Natural killer cell (primary cell): ENCODE data around the gene HSPD1. TPM values are rescaled to one million over a fixed set of nuclear protein-coding genes. Genes with fewer than 3 reads are reported as not detected.
"Not testable (repeated sequence)": the region's sequence is repeated elsewhere in the genome, so short reads cannot be mapped to it uniquely, and the experiment has no call there.

Experiments
- ATAC-seq, 3 donors: fragments of 150-1000 bp in 2 of 3; fragments of 200-7000 bp in 1 of 3; cut with Tn5 transposase; 1 replicate in 1 of 3; 2 replicates in 2 of 3; pipeline ENCODE4 v1.10.0; 2021; ENCODE audit warnings: mild to moderate bottlenecking in 2 of 3, moderate library complexity in 2 of 3
- DNase-seq, 2 donors: peaks; one replicate each; pipeline versions ENCODE4 v3.0.0 to v3.0.0-alpha.2; 2013 to 2021; ENCODE audit warnings: mixed read lengths in 1 of 2
- H3K27ac ChIP-seq: one replicate; pipeline ENCODE4 v1.5.1; 2013; ENCODE audit warnings: mild to moderate bottlenecking, low read length
- H3K27me3 ChIP-seq: one replicate; pipeline ENCODE4 v1.6.1; 2013; ENCODE audit warnings: low read length; ENCODE audit not compliant: control insufficient read depth, insufficient read depth
- H3K36me3 ChIP-seq: one replicate; pipeline ENCODE4 v1.6.1; 2013; ENCODE audit warnings: low read length; ENCODE audit not compliant: control insufficient read depth, insufficient read depth
- H3K4me1 ChIP-seq: one replicate; pipeline ENCODE4 v1.6.1; 2013; ENCODE audit warnings: low read length; ENCODE audit not compliant: control insufficient read depth, insufficient read depth
- H3K4me3 ChIP-seq: one replicate; pipeline ENCODE4 v1.5.1; 2013; ENCODE audit warnings: low read length
- H3K9me3 ChIP-seq: one replicate; pipeline ENCODE4 v1.6.1; 2013; ENCODE audit warnings: low read length; ENCODE audit not compliant: control insufficient read depth, insufficient read depth
- H3K27ac Mint-ChIP-seq, 2 donors: one replicate each; pipeline ENCODE4 v1.8.0; 2022; ENCODE audit warnings: mild to moderate bottlenecking in 2 of 2, mixed read lengths in 2 of 2, moderate library complexity in 1 of 2
- H3K27me3 Mint-ChIP-seq, 2 donors: one replicate each; pipeline ENCODE4 v1.8.0; 2022; ENCODE audit warnings: low read depth in 2 of 2, mixed read lengths in 2 of 2
- H3K36me3 Mint-ChIP-seq: one replicate; pipeline ENCODE4 v1.8.0; 2022; ENCODE audit warnings: mixed read lengths
- H3K4me1 Mint-ChIP-seq, 2 donors: one replicate each; pipeline ENCODE4 v1.8.0; 2022; ENCODE audit warnings: mixed read lengths in 2 of 2
- H3K4me3 Mint-ChIP-seq: one replicate; pipeline ENCODE4 v1.8.0; 2022; ENCODE audit warnings: mild to moderate bottlenecking, moderate library complexity, mixed read lengths
- H3K9me3 Mint-ChIP-seq, 2 donors: one replicate each; pipeline ENCODE4 v1.8.0; 2022; ENCODE audit warnings: mixed read lengths in 2 of 2
- CTCF ChIP-seq: fragments of 200-600 bp; IDR thresholded peaks from one replicate; pipeline ENCODE4 v1.8.0; 2022; ENCODE audit warnings: antibody characterized with exemption
- WGBS: methylation state at CpG from one replicate; pipeline ENCODE4 v1.1.7; 2013; ENCODE audit warnings: missing lambda C conversion rate; ENCODE audit not compliant: insufficient coverage; 5-methylcytosine and 5-hydroxymethylcytosine counted together
- intact Hi-C: fragments of 100-400 bp; cut with micrococcal nuclease; formaldehyde crosslinking; loops from one replicate; pipeline ENCODE4 v1.14.2; 2022
- total RNA-seq, 4 donors: library from RNA; stranded (reverse); fragments of 120-200 nt in 1 of 4; gene quantifications; one replicate each; pipeline versions ENCODE4 v1.2.3 to v1.2.4, GENCODE V29; 2013 to 2022

Gene HSPD1
- total RNA-seq, 3 donors from 2014 or later (not counting 1 experiment from before 2014, with no cell fraction given): 79.7 to 130 (median 113) TPM

- Histone ChIP-seq H3K36me3 (peaks cover 57% of the 10 kb centered on the region), H3K27ac (no peak overlapping the region), H3K4me3 (no peak overlapping the region), H3K4me1 (peaks cover 21% of the 10 kb centered on the region), H3K9me3 (no peaks in the 10 kb centered on the region), H3K27me3 (no peaks in the 10 kb centered on the region)
- H3K27ac Mint-ChIP-seq: peak overlapping the region in 1 of 2 donors; percentile 94
- DNase-seq: no peak
- TF ChIP-seq CTCF: no peak
- H3K9me3 Mint-ChIP-seq: no peaks in the 10 kb centered on the region
- no peaks in the 10 kb centered on the region for H3K27me3 Mint-ChIP-seq
- ATAC-seq: no peak
- peaks cover 32 to 40% of the 10 kb centered on the region in 2 donors for H3K4me1 Mint-ChIP-seq
- peaks cover 7% of the 10 kb centered on the region for H3K36me3 Mint-ChIP-seq
- intact Hi-C loops: no loop called here
- peak overlapping the region; percentile 21 for H3K4me3 Mint-ChIP-seq
These were observed 2.9 kb downstream of the HSPD1 start for GRCh38 chr2:197496695-197497094.

- Histone ChIP-seq H3K4me1 (peaks cover 13% of the 10 kb centered on the region), H3K27me3 (no peaks in the 10 kb centered on the region), H3K9me3 (no peaks in the 10 kb centered on the region), H3K36me3 (peaks cover 67% of the 10 kb centered on the region), H3K27ac (no peak overlapping the region), H3K4me3 (no peak overlapping the region)
- no peak for TF ChIP-seq CTCF
- Mint-ChIP-seq H3K36me3 (peaks cover 7% of the 10 kb centered on the region), H3K9me3 (no peaks in the 10 kb centered on the region), H3K27me3 (no peaks in the 10 kb centered on the region), H3K4me1 (peaks cover 21 to 29% of the 10 kb centered on the region in 2 donors), H3K4me3 (no peak overlapping the region), H3K27ac (peak overlapping the region in 1 of 2 donors; percentile 41)
- WGBS: 75% methylated on average over 1 of the region's 2 CpGs
- no peak for ATAC-seq
- intact Hi-C loops: no loop called here
- no peak for DNase-seq
These were observed 4.1 kb downstream of the HSPD1 start for GRCh38 chr2:197495433-197496134.

- no peak for TF ChIP-seq CTCF
- no peaks in the 10 kb centered on the region for H3K4me1 Mint-ChIP-seq
- no peaks in the 10 kb centered on the region for H3K4me1 ChIP-seq
- H3K9me3 ChIP-seq: peaks cover 8% of the 10 kb centered on the region
- no peak overlapping the region for H3K4me3 ChIP-seq
- DNase-seq: no peak
- peak overlapping the region in 1 of 2 donors; percentile 50 for H3K27ac Mint-ChIP-seq
- peaks cover 14% of the 10 kb centered on the region for H3K36me3 Mint-ChIP-seq
- peaks cover 57% of the 10 kb centered on the region for H3K36me3 ChIP-seq
- WGBS: 100% methylated on average over 4 of the region's 4 CpGs
- H3K27me3 ChIP-seq: no peaks in the 10 kb centered on the region
- no peak overlapping the region for H3K4me3 Mint-ChIP-seq
- H3K27me3 Mint-ChIP-seq: no peaks in the 10 kb centered on the region
- ATAC-seq: no peak
- H3K9me3 Mint-ChIP-seq: no peaks in the 10 kb centered on the region
- H3K27ac ChIP-seq: no peak overlapping the region
- intact Hi-C loops: no loop called here
These were observed 12.3 kb downstream of the HSPD1 start for GRCh38 chr2:197487385-197487784.

GRCh38 chr2:197486175-197486574, 13.5 kb downstream of the HSPD1 start:
- H3K27ac Mint-ChIP-seq: peak overlapping the region; percentile 6 to 61
- Histone ChIP-seq H3K4me3 (no peak overlapping the region), H3K36me3 (peaks cover 48% of the 10 kb centered on the region), H3K9me3 (peaks cover 8% of the 10 kb centered on the region), H3K27me3 (no peaks in the 10 kb centered on the region), H3K27ac (no peak overlapping the region), H3K4me1 (no peaks in the 10 kb centered on the region)
- peaks cover 14% of the 10 kb centered on the region for H3K36me3 Mint-ChIP-seq
- TF ChIP-seq CTCF: no peak
- no peaks in the 10 kb centered on the region for H3K4me1 Mint-ChIP-seq
- H3K4me3 Mint-ChIP-seq: no peak overlapping the region
- intact Hi-C loops: no loop called here
- WGBS: 100% methylated on average over 1 of the region's 2 CpGs
- no peak for ATAC-seq
- H3K9me3 Mint-ChIP-seq: no peaks in the 10 kb centered on the region
- no peaks in the 10 kb centered on the region for H3K27me3 Mint-ChIP-seq
- DNase-seq: no peak

- H3K27ac ChIP-seq, H3K9me3 ChIP-seq, intact Hi-C loops, DNase-seq, H3K27me3 Mint-ChIP-seq, H3K4me1 ChIP-seq, H3K9me3 Mint-ChIP-seq, H3K4me3 ChIP-seq, H3K4me1 Mint-ChIP-seq, H3K27me3 ChIP-seq, H3K4me3 Mint-ChIP-seq, ATAC-seq, H3K36me3 Mint-ChIP-seq: not testable (repeated sequence)
- peak overlapping the region in 1 of 2 donors; percentile 8 for H3K27ac Mint-ChIP-seq
- 96% methylated on average over 3 of the region's 3 CpGs for WGBS
- peaks cover 39% of the 10 kb centered on the region for H3K36me3 ChIP-seq
These were observed 15.4 kb downstream of the HSPD1 start for GRCh38 chr2:197484248-197484647.
